Skin epidermis (tissue), 12 donors: Measurements from ENCODE around the gene DDR2.

Experiments used
- H3K27ac ChIP-seq, 21 experiments: fragments of 200-600 bp; sonication (generic) in 11 of 21; one replicate each; pipeline ENCODE4 v1.5.0; 2020; ENCODE audit warnings: mild to moderate bottlenecking in 3 of 21, inconsistent platforms in 2 of 21, moderate library complexity in 2 of 21
- H3K4me3 ChIP-seq, 7 experiments: fragments of 200-600 bp; sonication (generic) in 2 of 7; one replicate each; pipeline ENCODE4 v1.5.0; 2020; ENCODE audit warnings: inconsistent platforms in 2 of 7, mild to moderate bottlenecking in 2 of 7, moderate library complexity in 1 of 7

DDR2 gene

DNA sequence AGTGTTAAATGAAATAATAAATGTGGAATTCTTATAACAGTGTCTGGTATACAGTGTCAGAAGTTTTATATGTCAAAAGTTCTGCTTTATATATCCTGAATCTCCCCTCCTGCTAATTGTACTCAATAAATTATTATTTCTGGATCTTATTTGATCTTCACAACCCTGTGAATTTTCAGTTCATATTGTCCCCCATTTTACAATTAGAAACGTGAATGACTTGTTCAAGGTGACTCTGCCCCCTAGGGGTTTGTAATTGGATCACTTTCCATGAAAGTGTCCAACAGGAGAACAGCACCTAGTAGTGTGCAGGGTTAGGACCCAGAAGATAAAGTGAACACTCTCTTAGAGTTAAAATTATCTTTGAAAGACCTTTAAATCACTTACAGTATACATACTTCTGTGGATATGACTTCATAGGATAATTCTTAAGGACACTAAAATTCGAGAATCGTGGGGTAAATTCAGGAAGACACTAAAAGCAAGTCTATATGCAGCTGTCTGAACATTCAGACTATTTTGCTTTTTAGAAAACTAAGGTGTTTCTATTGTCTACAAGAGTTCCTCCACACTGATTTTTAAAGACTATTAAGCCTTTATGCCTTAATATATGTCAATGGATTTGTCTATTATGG, 4.5 kb upstream of the DDR2 start:
- H3K27ac ChIP-seq, result no peak overlapping the region

DNA sequence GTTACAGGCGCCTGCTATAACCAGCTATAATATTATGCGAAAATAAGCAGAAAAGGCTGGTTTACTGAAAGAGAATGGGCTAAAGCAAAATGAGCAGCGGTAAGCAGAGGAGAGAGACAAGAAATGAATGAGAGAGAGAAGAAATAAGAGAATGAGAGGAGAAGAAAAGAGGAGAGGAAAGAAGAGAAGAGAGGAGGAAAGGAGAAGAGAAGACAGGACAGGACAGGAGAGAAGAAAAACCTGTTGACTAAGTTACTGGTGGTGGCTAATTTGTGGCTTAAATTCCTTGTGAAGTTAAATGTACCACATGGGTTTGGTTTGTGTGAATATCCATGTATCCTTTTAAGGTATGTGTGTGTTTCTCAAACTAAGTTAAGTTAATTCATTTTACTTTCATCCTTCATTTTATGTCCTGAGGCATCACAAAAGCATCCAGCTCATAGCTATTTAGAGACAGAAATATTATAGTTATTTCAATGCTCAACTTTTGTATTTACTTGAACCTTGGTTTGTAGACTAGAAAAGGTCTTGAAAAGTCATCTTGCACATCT, 3.1 kb upstream of the DDR2 start:
- H3K4me3 ChIP-seq, result no peak overlapping the region
- H3K27ac ChIP-seq, result peak overlapping the region in 5 of 21 experiments; percentile 5 to 90 (median 54)

More for the DNA sequence above, 4.5 kb upstream of the DDR2 start:
- no peak overlapping the region for H3K4me3 ChIP-seq

DNA sequence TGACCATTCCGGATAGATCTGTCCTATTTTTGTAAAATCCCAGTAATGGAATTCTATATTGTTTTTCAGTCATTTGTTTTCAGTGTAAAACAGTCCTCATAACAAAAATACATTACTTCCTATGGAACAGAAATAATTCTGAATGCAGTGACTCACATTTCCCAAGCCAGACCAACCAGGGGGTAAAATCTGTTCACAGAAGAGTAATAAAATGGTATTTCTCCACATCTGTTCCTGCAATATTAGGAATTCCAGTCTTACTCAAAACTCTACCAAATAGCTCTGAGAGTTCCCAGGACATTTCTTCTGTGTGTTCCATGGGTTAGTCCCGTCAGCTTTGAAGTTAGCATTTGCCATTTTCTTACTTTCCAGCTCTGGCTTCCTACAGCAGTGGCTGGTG, 2.6 kb upstream of the DDR2 start:
- Histone ChIP-seq H3K4me3 (no peak overlapping the region), H3K27ac (peak overlapping the region in 11 of 21 experiments; percentile 3 to 90 (median 54))

DNA sequence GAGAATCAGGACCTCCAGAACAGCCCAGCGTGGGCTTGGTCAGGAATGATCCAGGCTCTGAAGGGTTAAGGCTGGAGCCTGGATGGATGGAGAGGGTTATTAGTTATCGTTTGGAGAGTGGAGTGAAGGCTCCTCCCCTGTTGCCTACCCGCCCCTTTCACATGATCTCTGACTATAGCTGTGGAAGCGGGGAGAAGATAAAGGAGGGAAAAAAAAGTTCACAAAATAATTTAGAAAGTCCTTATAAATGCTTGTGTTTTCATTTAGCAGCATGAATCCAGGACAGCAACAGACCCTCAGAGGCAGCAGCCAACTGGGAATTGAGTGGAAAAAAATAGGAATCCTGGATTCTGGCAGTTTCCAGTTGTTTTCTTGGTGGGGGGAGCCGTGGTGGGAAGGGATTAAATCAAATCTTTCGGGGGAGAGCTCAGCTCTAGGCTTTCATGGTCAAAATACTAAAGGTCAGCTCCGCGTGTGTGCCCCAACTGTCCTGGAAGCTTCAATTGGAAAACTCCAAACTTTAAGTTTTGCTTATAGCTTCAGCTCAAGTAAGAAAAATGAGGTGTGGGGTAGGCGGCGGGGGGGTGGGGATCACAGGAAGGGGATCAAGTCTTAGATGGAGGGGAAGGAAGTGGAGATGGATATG, 595 bp upstream of the DDR2 start:
- peak overlapping the region in 6 of 7 experiments; percentile 1 to 38 (median 32) for H3K4me3 ChIP-seq
- H3K27ac ChIP-seq, result peak overlapping the region; percentile 26 to 90 (median 67)

DNA sequence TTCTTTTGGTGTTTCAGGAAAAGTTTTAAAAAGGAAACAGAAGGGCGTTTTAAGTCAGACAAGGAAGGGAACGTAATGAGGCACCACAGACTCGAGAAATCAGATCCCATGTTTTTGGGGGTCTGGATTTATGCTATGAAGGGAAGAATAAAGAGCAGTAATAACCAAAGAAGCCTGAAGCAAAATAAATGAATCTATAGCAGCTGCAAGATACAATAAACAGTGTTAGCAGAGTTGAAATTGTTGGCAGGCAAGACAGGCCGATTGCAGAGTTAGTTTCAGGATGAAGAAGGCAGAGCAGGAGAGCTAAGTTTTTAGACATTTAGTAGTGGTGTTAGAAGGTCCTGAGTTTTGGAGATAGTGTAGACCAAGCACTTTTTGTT, 425 bp downstream of the DDR2 start:
- peak overlapping the region; percentile 18 to 38 (median 31) for H3K4me3 ChIP-seq
- peak overlapping the region in 20 of 21 experiments; percentile 31 to 90 (median 73) for H3K27ac ChIP-seq

DNA sequence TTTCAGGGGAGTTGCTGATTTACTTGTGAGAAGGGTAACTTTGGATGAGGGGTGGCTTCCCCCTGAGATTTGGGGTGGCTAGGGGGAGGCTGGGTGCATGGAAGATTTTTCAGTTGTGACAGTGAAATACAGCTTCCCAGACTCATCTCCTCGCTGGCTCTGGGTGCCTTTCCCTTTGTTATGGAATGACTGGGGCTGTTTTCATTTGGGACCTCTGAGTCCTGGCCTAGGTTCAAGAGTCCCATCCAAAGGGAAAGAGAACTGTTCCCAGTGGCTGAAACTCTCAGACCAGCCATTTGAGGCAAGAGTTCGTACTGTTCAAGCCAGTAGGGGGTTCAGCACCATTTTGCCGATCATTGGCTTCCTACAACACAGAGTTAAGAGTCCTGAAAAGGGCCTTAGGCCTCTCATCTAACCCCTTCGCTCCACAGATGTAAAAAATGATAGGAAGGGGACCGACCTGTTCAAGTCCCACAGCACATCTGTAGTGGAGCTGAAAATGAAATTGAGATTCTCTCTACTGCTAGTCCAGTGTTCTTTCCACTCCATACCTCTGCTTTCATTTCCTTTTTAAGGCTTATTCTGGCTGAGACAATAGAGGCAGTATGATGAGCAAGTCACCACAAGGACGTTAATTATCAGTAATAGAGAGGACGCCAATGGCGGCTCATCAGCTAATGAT, 958 bp downstream of the DDR2 start:
- Histone ChIP-seq H3K27ac (peak overlapping the region in 20 of 21 experiments; percentile 31 to 90 (median 73)), H3K4me3 (peak overlapping the region; percentile 18 to 38 (median 31))

DNA sequence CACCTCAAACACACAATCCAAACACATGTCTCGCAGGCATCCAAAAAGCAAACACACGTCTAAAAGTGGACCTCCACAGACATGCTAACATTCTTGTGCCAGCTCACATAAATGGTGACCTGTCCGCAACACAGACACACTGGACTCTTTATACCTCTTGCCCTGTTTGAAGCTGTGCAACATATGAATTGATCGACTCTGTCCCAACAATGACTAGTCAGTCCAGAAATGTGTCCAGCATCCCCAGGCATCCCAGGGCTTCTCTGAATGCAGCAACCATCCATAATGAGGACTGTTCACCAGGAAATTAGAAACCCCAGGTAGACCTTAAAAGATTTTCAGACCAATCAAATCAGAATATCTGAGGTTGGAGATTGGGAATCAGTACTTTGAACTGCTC, 3.2 kb downstream of the DDR2 start:
- H3K27ac ChIP-seq, result peak overlapping the region in 1 of 21 experiments; percentile 45
- H3K4me3 ChIP-seq, result no peak overlapping the region

DNA sequence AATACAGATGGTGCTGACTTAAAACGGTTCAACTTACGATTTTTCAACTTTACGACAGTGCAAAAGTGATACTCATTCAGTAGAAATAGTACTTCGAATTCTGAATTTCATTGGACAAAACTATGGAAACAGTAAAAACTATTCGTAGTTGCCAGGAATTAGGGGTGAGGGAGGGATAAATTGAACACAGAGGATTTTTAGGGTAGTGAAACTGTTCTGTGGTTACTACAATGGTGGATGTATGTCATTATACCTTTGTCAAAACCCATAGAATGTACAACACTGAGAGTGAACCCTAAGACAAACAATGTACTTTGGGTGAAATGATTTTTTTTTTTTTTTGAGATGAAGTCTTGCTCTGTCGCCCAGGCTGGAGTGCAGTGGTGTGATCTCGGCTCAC, 7.5 kb downstream of the DDR2 start:
- Histone ChIP-seq H3K27ac (no peak overlapping the region), H3K4me3 (no peak overlapping the region)

DNA sequence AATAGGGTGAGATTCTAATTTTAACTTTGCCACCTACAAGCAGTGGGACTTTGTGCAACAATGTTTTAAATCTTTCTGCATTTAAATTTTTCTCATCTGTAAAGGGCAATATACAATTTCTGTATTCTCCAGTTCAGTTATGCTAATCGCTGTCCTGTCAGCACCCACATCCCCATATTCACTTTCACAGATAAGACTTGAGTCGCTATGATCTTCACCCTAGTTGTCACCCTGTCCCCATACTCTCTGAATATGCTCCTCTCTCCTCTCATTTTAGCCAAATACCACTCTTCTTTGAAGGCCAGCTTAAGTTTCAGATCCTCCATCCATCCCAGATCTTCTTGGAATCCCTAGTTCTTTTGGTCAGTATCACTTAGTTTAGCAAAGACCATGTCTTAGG, 8.8 kb downstream of the DDR2 start:
- Histone ChIP-seq H3K27ac (no peak overlapping the region), H3K4me3 (no peak overlapping the region)

DNA sequence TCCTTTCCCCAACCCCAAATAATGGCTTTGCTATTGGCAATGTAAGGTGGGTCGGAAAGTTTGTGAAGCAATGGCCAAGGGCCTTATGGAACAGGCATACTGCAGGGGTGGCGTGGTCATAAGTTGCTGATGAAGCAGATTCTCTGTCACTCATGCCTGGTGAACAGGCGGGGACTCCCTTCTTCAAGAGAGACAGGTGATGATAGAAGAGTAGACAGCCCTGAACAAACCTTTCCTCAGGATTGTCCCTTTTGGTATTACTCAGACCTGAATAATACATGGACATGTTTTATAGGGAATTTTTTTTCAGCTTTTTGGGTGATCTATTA, 12.7 kb downstream of the DDR2 start:
- no peak overlapping the region for H3K4me3 ChIP-seq
- no peak overlapping the region for H3K27ac ChIP-seq

DNA sequence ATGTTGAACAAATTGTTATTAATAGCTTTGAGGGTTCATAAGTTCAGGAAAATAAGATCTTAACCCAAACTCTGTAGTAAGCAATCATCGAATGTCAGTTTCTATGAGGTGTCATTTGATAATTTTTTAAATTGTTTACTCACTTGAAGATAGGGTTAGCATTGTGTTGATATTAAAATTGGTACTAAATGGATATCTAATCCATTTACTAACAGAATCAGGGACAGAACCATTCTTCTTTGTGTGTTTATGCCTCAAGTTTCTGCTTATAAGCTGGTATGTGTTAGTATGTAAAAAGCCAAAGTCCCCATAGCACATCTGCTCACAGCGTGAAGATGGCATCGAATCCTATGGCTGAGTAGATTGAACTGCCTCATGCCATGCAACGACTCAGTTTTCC, 13.4 kb downstream of the DDR2 start:
- Histone ChIP-seq H3K27ac (no peak overlapping the region), H3K4me3 (no peak overlapping the region)

DNA sequence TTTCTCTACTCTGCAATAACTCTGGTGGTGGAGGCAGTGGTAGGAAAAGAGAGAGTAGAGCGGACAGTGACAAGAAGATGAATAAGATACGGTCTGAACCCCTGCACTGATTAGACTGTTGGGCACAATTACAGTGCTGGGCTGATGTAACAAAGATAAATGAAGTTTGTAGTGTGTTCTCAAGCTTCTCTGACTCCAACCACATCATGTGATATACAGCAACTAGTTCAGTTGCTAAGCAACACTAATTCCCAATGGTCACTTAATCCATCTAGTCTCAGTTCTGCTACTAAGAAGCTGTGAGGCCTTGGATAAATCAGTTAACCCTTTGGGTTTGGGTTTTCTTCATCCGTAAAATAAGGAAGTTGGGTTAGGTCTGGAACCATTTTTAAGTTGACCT, 17.3 kb downstream of the DDR2 start:
- Histone ChIP-seq H3K27ac (no peak overlapping the region), H3K4me3 (no peak overlapping the region)

DNA sequence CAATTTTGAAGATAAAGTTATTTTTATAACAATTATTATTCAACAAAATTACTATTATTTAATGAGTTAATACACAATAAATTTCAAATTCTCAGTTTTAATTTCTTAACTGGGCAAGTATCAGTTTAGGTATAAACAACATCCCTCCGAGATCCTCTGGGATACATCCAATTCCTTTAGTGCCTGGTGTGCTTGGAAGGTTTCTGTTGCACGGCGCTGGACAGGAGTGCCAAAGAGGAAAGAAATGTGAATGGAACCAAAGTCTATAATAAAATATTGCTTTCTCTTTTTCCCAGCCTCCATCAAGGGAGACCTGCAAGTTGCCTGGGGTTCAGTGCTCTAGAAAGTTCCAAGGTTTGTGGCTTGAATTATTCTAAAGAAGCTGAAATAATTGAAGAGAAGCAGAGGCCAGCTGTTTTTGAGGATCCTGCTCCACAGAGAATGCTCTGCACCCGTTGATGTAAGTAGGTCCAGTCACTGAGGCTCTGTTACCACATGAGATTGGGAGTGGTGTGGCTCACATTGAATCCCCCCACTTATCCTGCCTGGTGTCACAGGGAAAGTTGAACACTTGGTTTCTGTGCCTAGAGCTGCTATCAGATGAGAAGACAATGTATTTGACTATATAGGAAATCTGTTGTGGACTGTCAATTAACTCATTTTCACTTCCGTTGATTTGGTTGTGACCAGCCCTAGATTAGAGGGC, 22.8 kb downstream of the DDR2 start:
- no peak overlapping the region for H3K4me3 ChIP-seq
- no peak overlapping the region for H3K27ac ChIP-seq

DNA sequence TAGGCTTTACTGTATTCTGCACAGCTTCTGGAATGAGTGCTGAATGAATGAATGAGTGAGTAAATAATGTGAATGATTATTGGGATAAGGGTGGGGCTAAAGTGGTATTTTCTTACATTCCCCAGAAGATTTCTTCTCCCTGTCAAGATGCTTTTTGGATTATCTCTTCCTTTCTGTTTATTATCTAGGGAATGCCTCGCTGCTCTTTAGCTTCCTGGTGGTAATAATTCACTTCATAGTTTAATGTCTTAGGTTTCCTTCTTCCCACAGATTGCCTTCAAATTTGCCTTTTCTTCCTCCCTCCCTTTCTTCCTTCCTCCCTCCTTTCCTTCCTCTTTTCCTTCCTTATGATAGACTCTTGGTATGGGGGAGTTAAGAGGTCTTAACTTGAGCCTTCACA, 24.0 kb downstream of the DDR2 start:
- Histone ChIP-seq H3K4me3 (no peak overlapping the region), H3K27ac (no peak overlapping the region)

DNA sequence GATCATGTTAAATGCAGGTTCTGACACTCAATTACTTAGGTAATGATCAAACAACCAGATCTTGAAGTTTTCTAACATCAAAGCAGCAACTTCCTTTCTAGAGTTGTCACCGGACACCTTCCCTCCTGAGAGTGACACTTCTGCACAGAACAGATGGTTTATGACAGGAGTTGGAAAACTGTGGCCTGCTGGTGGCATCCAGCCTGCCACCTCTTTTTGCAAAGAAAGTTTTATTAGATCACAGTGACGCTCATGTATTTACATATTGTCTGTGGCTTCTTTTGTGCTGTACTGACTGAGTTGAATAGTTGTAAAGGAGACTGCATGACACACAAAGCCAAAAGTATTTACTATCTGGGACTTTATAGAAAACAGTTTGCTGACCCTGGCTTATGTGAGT, 28.3 kb downstream of the DDR2 start:
- Histone ChIP-seq H3K4me3 (no peak overlapping the region), H3K27ac (no peak overlapping the region)

DNA sequence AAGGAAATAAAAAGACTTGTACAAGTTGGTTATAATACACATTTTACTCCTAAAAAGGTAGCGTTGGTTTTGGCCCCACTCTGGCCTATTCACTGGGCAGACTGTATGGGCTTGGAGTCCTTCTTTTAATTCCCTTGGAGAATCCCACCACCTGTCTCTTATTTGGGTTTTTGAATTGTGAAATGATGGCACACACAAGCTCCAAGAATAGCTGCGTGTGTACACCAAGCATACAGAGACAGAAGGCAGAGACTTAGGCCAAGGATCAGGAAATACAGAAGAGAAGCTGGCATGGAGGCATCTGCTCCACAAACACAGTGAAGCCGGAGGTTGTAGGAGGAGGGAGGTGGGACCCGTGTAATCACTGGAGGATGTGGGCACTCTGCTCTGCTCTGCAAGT, 29.1 kb downstream of the DDR2 start:
- Histone ChIP-seq H3K4me3 (no peak overlapping the region), H3K27ac (no peak overlapping the region)

DNA sequence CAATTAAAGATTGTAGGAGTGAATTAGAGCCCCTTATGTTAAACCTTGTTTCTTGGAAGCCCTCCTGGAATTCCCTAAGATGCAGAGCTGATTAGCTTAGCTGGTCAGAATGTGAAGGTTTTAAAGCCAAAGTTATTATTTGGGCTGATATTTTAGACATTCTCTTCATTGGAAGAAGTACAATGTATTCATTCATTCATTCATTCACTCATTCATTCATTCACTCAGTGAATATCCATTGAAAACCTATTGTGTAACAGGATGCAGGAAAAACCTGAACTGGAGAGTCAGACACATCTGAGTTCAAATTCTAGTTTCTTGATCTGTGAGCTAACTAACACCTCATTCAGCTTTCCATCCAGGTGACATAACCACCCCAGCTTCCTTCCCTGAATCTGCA, 29.7 kb downstream of the DDR2 start:
- no peak overlapping the region for H3K27ac ChIP-seq

DNA sequence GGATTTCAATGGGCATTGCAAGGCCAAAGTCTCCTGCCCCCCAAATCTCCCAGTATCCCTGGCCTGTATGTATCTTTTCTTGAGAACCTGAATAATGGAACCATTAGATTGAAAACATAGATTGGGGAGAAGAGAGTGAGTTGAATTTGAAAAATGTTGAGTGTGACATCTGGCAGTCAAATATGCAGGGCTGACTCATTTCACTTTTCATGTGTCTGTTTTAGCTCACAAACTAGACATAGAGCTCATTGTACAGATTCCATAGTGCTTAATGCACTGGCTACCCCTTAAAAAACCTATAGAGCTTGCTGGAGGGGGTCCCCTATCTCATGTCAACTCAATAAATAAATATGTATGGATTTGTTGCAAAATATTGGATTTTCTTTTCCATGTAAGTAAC, 30.8 kb downstream of the DDR2 start:
- H3K27ac ChIP-seq, result peak overlapping the region in 2 of 21 experiments; percentile 2 to 28
- no peak overlapping the region for H3K4me3 ChIP-seq

More for the DNA sequence above, 29.7 kb downstream of the DDR2 start:
- no peak overlapping the region for H3K4me3 ChIP-seq

DNA sequence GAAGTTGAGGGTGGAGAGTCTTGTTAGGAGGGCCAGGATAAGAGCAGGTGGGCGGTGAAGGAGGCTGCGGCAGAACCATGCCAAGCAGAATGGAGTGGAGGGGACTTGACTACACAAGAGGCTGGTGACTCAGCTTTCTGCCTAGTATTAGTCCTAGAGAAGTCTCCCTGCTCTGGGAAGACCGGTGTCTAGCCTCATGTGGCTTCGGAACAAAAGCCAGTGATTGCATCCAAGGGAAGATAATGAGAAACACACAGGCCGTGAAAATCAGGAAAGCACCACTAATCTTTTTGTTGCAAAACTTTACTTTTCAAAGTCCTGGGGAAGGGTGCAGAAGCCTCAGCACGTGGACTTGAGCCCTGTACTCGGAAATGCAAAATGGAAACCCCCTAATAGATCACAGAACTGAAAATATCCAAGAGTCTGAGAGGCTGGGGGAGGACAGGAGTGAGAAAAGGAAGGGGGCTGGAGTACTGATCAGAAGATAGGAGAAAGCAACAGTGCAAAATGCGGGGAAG, 31.4 kb downstream of the DDR2 start:
- Histone ChIP-seq H3K4me3 (no peak overlapping the region), H3K27ac (peak overlapping the region in 1 of 21 experiments; percentile 19)

DNA sequence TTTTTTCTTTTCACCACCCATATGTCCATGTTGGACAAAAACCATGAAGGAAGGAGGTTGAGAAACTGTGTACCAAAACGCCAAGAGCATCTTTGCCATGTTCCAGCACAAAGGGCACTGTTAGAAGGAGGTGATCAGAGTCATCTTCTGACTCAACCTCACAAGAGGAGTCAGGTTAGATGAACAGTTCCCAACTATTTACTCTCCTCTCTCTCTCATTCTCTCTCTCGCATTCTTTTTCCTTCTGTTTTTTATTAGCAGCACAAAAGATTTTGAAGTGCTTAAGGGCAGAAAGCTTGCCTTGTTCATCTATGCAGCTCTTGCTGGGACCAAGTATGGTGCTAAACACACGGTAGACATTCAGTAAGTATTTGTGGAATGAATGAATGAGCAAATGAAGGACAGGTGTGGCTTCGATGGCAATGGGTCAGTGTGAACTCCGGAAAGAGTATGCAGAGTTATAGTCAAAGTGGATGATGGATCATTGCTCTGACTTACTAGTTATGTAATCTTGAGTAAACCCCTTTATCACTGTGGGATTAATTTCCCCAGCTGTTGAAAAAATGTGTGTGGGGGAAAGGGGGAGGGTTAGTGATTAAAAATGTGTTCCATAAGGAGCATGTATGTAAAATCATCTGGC, 33.9 kb downstream of the DDR2 start:
- no peak overlapping the region for H3K27ac ChIP-seq

More for the DNA sequence above, 33.9 kb downstream of the DDR2 start:
- no peak overlapping the region for H3K4me3 ChIP-seq
